PC-9 (cell line): ENCODE data around the gene LSG1. TPM values are rescaled to one million over a fixed set of nuclear protein-coding genes. Genes with fewer than 3 reads are reported as not detected.

Source experiments
- BruUV-seq: library from RNA; stranded (reverse); fragments of 400-500 nt; replicated peaks from 2 replicates; lab custom pipeline; 2021; lab: Mats Ljungman, UMichigan
- CTCF ChIA-PET: fragments of 300-600 bp; sonication (Branson Sonifier 250); formaldehyde crosslinking; loops from one replicate; lab custom pipeline; 2022; ENCODE audit warnings: antibody characterized with exemption; lab: Charles Lee
- POLR2A ChIA-PET: fragments of 300-600 bp; sonication (Branson Sonifier 250); formaldehyde crosslinking; loops from one replicate; lab custom pipeline; 2022; ENCODE audit warnings: antibody characterized with exemption; ENCODE audit not compliant: unreplicated experiment; lab: Charles Lee
- DNase-seq, 2 experiments: peaks; one replicate each; pipeline versions ENCODE4 v3.0.0 to v3.0.0-alpha.2; 2015 to 2022; ENCODE audit warnings: mixed read lengths in 1 of 2
- H2AFZ ChIP-seq: fragments of 200-600 bp; sonication (generic); 2 replicates; pipeline ENCODE4 v1.8.1; 2017; ENCODE audit warnings: antibody characterized with exemption
- H3F3A ChIP-seq: fragments of 200-600 bp; sonication (generic); 2 replicates; pipeline ENCODE4 v1.8.1; 2017; ENCODE audit warnings: antibody characterized with exemption, mild to moderate bottlenecking, low read depth; ENCODE audit not compliant: insufficient read depth
- H3K27ac ChIP-seq: fragments of 200-600 bp; sonication (generic); 2 replicates; pipeline ENCODE4 v1.6.1; 2016; ENCODE audit warnings: mixed run types
- H3K27me3 ChIP-seq: fragments of 200-600 bp; sonication (generic); 2 replicates; pipeline ENCODE4 v1.6.1; 2016; ENCODE audit warnings: low read depth, mixed run types; ENCODE audit not compliant: insufficient read depth
- H3K36me3 ChIP-seq: fragments of 200-600 bp; sonication (generic); 2 replicates; pipeline ENCODE4 v1.6.1; 2016; ENCODE audit warnings: low read depth, mixed run types
- H3K4me1 ChIP-seq: fragments of 200-600 bp; sonication (generic); replicated peaks from 2 replicates; pipeline ENCODE4 v1.6.1; 2016; ENCODE audit warnings: mixed run types; ENCODE audit not compliant: insufficient read depth
- H3K4me2 ChIP-seq: fragments of 200-600 bp; sonication (generic); 2 replicates; pipeline ENCODE4 v1.6.1; 2017; ENCODE audit warnings: mixed run types
- H3K4me3 ChIP-seq: fragments of 200-600 bp; sonication (generic); 2 replicates; pipeline ENCODE4 v1.6.1; 2016; ENCODE audit warnings: mixed run types
- H3K79me2 ChIP-seq: fragments of 200-600 bp; sonication (generic); 2 replicates; pipeline ENCODE4 v1.6.1; 2017; ENCODE audit warnings: low read depth, mixed run types
- H3K9me2 ChIP-seq: fragments of 200-600 bp; sonication (generic); 2 replicates; pipeline ENCODE4 v1.8.1; 2017; ENCODE audit warnings: mild to moderate bottlenecking; ENCODE audit not compliant: insufficient read depth
- H3K9me3 ChIP-seq: fragments of 200-600 bp; sonication (generic); 2 replicates; pipeline ENCODE4 v1.8.1; 2016; ENCODE audit warnings: low read depth; ENCODE audit not compliant: insufficient read depth
- H4K20me1 ChIP-seq: fragments of 200-600 bp; sonication (generic); 2 replicates; pipeline ENCODE4 v1.8.1; 2017; ENCODE audit not compliant: insufficient read depth
- CTCF ChIP-seq: fragments of 200-600 bp; sonication (generic); conservative IDR thresholded peaks from 2 replicates; pipeline ENCODE4 v1.6.1; 2017; ENCODE audit warnings: mixed run types, antibody characterized with exemption, mild to moderate bottlenecking, moderate library complexity
- EZH2 ChIP-seq: fragments of 200-600 bp; sonication (generic); IDR thresholded peaks from 2 replicates; pipeline ENCODE4 v1.8.0; 2017; ENCODE audit warnings: antibody characterized with exemption, low read depth
- intact Hi-C: fragments of 100-400 bp; cut with micrococcal nuclease; formaldehyde crosslinking; loops from one replicate; pipeline ENCODE4 v1.10.0; 2022; ENCODE audit not compliant: unreplicated experiment
- total RNA-seq: library from RNA; stranded (reverse); gene quantifications from 2 replicates; pipeline ENCODE4 v1.2.3, GENCODE V29; 2021

The LSG1 gene
- total RNA-seq, 1 experiment from 2014 or later = 71.8 TPM

GRCh38 chr3:194608981-194609380, 63.0 kb downstream of the LSG1 start:
- intact Hi-C loops = no loop called here
- Histone ChIP-seq H3K4me3 (no peak overlapping the region), H3K9me2 (no peaks in the 10 kb centered on the region), H3K9me3 (no peaks in the 10 kb centered on the region), H2AFZ (no peak overlapping the region), H3F3A (no peaks in the 10 kb centered on the region), H3K4me1 (no peaks in the 10 kb centered on the region), H3K79me2 (no peaks in the 10 kb centered on the region), H3K27ac (no peak overlapping the region), H3K4me2 (no peak overlapping the region), H4K20me1 (no peaks in the 10 kb centered on the region), H3K27me3 (no peaks in the 10 kb centered on the region), H3K36me3 (no peaks in the 10 kb centered on the region)
- no TSS peak for BruUV-seq
- no peak for TF ChIP-seq EZH2
- TF ChIP-seq CTCF = no peak
- DNase-seq = no peak
- ChIA-PET POLR2A (interaction anchor here (0.5 to 0.6 kb wide), 2 partner anchors 101 to 271 kb away, joined by 4 read pairs; no protein-coding TSS in a partner anchor), CTCF (no interaction called here)

GRCh38 chr3:194607592-194608389, 64.2 kb downstream of the LSG1 start:
- ChIA-PET CTCF (no interaction called here), POLR2A (interaction anchor here (0.6 kb wide), 2 partner anchors 124 to 787 kb away, joined by 3 to 22 read pairs; no protein-coding TSS in a partner anchor)
- H4K20me1 ChIP-seq = no peaks in the 10 kb centered on the region
- H3K27me3 ChIP-seq = no peaks in the 10 kb centered on the region
- no peaks in the 10 kb centered on the region for H3F3A ChIP-seq
- no peaks in the 10 kb centered on the region for H3K9me2 ChIP-seq
- no TSS peak for BruUV-seq
- no peak for TF ChIP-seq EZH2
- TF ChIP-seq CTCF = no peak
- H3K4me3 ChIP-seq = no peak overlapping the region
- DNase-seq = no peak
- no peaks in the 10 kb centered on the region for H3K36me3 ChIP-seq
- H3K4me1 ChIP-seq = no peaks in the 10 kb centered on the region
- H2AFZ ChIP-seq = no peak overlapping the region
- no peak overlapping the region for H3K4me2 ChIP-seq
- no peaks in the 10 kb centered on the region for H3K9me3 ChIP-seq
- intact Hi-C loops = no loop called here
- H3K27ac ChIP-seq = no peak overlapping the region
- H3K79me2 ChIP-seq = no peaks in the 10 kb centered on the region

GRCh38 chr3:194606941-194607340, 65.0 kb downstream of the LSG1 start:
- Histone ChIP-seq H3K27me3 (no peaks in the 10 kb centered on the region), H3K9me2 (no peaks in the 10 kb centered on the region), H4K20me1 (no peaks in the 10 kb centered on the region), H3K79me2 (no peaks in the 10 kb centered on the region), H3K4me2 (no peak overlapping the region), H3K4me3 (no peak overlapping the region), H3K27ac (no peak overlapping the region), H3K4me1 (no peaks in the 10 kb centered on the region), H3F3A (no peaks in the 10 kb centered on the region), H2AFZ (no peak overlapping the region), H3K9me3 (no peaks in the 10 kb centered on the region), H3K36me3 (no peaks in the 10 kb centered on the region)
- ChIA-PET CTCF (interaction anchor here (0.6 kb wide), 1 partner anchor 14 kb away, joined by 3 read pairs; no protein-coding TSS in a partner anchor), POLR2A (no interaction called here)
- intact Hi-C loops = no loop called here
- TF ChIP-seq CTCF (no peak), EZH2 (no peak)
- no TSS peak for BruUV-seq
- no peak for DNase-seq
